Chondrocyte (in vitro differentiated cells): ENCODE measurements around the gene TBC1D14. TPM values are rescaled to one million over a fixed set of nuclear protein-coding genes. Genes with fewer than 3 reads are reported as not detected.

ENCODE experiments used
- DNase-seq: peaks from one replicate; pipeline ENCODE4 v3.0.0; 2021; ENCODE audit warnings: mixed read lengths, low spot score
- H3K27ac Mint-ChIP-seq: one replicate; pipeline ENCODE4 v1.8.0; 2021; ENCODE audit warnings: mild to moderate bottlenecking, moderate library complexity, mixed read lengths; ENCODE audit not compliant: unreplicated experiment
- H3K27me3 Mint-ChIP-seq: 2 replicates; pipeline ENCODE4 v1.8.0; 2021; ENCODE audit warnings: low read depth, mixed read lengths
- H3K36me3 Mint-ChIP-seq: 2 replicates; pipeline ENCODE4 v1.8.0; 2021; ENCODE audit warnings: low read depth, mixed read lengths
- H3K4me1 Mint-ChIP-seq: 2 replicates; pipeline ENCODE4 v1.8.0; 2021; ENCODE audit warnings: low read depth, mild to moderate bottlenecking, mixed read lengths
- H3K4me3 Mint-ChIP-seq: one replicate; pipeline ENCODE4 v1.8.0; 2021; ENCODE audit warnings: mild to moderate bottlenecking, moderate library complexity, mixed read lengths; ENCODE audit not compliant: unreplicated experiment
- H3K9me3 Mint-ChIP-seq: 2 replicates; pipeline ENCODE4 v1.8.0; 2021; ENCODE audit warnings: low read depth, mixed read lengths
- total RNA-seq: library from RNA; stranded (reverse); gene quantifications from 3 replicates; pipeline ENCODE4 v1.2.1, GENCODE V29; 2021
- TF ChIP-seq, protein P1 (sequence below): fragments of 200-600 bp; sonication (generic); IDR thresholded peaks from 2 replicates; pipeline ENCODE4 v1.5.0; 2021; ENCODE audit warnings: antibody characterized with exemption, mild to moderate bottlenecking, moderate library complexity

Gene TBC1D14
- total RNA-seq, 1 donor from 2014 or later, result 25.2 TPM

DNA sequence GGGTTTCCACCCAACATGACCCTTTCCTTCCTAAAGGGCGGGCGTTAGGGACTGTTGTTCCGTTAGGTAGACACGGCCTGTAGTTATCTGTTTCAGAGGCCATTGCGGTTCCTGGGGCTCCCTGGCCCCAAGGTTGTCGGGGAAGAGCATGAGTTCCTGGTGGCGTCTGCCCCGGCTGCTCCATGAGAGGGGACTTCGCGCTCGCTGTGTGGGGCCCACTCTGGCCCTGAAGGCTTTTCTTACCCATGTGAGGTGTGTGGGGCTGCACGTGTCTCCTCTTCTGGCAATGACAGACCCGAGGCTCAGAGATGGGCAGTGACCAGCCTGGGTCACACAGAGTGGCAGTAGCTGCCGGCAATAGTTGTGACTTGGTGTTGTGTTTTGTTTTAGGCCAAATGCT, 142.7 kb downstream of the TBC1D14 start:
- Mint-ChIP-seq H3K4me3 (no peak overlapping the region), H3K36me3 (peaks cover 9% of the 10 kb centered on the region), H3K4me1 (peaks cover 6% of the 10 kb centered on the region), H3K27me3 (no peaks in the 10 kb centered on the region), H3K27ac (no peak overlapping the region), H3K9me3 (no peaks in the 10 kb centered on the region)
- TF ChIP-seq, protein P1, sequence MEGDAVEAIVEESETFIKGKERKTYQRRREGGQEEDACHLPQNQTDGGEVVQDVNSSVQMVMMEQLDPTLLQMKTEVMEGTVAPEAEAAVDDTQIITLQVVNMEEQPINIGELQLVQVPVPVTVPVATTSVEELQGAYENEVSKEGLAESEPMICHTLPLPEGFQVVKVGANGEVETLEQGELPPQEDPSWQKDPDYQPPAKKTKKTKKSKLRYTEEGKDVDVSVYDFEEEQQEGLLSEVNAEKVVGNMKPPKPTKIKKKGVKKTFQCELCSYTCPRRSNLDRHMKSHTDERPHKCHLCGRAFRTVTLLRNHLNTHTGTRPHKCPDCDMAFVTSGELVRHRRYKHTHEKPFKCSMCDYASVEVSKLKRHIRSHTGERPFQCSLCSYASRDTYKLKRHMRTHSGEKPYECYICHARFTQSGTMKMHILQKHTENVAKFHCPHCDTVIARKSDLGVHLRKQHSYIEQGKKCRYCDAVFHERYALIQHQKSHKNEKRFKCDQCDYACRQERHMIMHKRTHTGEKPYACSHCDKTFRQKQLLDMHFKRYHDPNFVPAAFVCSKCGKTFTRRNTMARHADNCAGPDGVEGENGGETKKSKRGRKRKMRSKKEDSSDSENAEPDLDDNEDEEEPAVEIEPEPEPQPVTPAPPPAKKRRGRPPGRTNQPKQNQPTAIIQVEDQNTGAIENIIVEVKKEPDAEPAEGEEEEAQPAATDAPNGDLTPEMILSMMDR, result no peak
- no peak for DNase-seq

DNA sequence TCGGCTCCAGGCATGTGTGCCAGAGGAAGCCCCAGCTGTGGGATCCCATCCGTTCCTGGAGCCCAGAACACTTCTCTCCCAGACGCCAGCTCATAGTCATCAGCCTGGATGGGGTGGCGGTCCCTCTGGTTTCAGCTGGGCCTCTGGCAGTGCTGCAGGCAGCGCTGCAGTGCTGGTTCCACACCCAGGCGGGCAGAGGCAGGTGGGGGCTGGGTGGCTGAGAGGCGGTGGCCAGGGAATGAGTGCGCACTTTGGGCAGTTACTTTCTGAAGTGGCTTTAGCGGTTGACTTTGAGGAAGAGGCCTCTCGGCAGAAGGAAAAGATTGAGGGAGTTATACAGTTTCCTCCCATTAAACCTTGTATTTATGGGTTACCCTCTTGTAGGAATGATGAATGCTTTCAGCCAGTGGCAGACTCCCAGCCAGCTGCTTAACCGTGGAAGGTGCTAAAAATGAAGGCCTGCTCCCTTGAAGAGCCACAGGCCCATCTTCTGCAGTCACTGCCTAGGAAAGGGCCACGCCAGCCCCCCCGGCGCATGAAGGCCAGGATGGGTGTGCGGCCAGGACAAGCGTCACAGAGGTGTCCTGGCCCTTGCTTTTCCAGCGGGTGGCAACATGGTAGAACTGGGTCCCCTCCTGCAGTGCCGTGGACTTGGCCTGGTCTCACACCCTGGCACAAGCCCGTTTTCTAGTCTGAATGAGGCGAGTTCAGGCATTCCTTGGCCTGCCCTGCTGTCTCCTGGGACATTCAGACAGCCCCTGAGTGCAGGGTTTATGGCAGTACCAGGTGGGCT, 143.5 kb downstream of the TBC1D14 start:
- DNase-seq, result no peak
- Mint-ChIP-seq H3K4me1 (peaks cover 6% of the 10 kb centered on the region), H3K27ac (peak overlapping the region; percentile 22), H3K9me3 (no peaks in the 10 kb centered on the region), H3K4me3 (no peak overlapping the region), H3K27me3 (no peaks in the 10 kb centered on the region), H3K36me3 (peaks cover 11% of the 10 kb centered on the region)
- TF ChIP-seq, protein P1, result no peak

DNA sequence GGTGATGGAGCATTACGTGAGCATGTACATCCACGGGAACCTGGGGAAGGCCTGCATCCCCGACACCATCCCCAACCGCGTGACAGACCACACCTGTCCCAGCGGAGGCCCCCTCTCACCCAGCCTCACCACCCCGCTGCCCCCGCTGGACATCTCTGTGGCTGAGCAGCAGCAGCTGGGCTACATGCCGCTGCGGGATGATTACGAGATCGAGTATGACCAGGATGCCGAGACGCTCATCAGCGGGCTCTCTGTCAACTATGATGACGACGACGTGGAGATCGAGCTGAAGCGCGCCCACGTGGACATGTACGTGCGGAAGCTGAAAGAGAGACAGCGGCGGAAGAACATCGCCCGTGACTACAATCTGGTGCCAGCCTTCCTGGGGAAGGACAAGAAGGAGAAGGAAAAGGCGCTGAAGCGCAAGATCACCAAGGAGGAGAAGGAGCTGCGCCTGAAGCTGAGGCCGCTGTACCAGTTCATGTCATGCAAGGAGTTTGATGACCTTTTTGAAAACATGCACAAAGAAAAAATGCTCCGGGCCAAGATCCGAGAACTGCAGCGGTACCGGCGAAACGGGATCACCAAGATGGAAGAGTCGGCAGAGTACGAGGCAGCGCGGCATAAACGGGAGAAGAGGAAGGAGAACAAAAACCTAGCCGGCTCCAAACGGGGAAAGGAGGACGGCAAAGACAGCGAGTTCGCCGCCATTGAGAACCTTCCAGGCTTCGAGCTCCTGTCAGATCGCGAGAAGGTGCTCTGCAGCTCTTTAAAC, 144.7 kb downstream of the TBC1D14 start:
- Mint-ChIP-seq H3K4me1 (peaks cover 6% of the 10 kb centered on the region), H3K36me3 (peaks cover 11% of the 10 kb centered on the region), H3K27ac (no peak overlapping the region), H3K9me3 (no peaks in the 10 kb centered on the region), H3K4me3 (no peak overlapping the region), H3K27me3 (no peaks in the 10 kb centered on the region)
- TF ChIP-seq, protein P1, result no peak
- DNase-seq, result no peak

DNA sequence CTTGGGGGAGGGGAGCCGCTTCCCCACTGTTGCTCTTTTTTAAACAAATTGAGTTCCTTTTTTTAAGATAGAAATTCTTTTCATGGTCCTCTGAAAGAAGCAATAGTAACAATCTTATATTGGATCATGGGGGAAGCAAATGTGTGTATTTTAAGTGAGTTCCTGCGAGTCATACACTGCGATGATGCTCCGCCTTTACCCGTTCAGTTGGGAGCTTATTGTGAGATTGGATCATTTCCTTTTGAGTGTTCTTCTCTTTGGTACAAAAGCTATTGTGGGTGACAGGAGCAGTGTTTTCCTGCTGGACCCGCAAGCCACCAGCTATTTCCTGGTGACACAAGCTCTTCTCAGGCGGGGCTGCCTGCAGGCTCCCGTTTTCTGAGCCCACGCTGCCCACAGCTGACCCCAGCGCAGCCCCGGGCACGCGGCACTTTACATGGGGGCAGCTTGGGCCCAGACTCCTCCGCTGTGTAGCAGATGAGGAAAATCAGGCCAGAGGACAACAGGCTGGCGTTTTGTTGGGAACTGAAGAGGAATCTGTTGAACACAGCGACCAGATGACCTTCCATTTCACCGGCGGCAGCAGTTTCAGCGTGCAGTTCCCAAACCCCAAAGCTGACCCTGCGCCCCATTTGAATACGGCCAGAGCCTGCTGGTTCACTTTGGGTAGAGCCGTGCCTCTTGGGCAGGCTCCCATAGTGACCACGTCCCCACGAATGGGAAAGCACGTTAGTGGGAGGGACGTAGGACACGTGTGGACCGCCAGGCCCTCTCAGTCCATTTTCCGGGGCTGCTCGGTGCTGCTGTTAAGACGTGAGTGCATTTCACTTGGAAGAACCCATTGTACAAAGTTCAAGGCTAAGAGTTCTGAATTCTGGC, 145.7 kb downstream of the TBC1D14 start:
- no peaks in the 10 kb centered on the region for H3K9me3 Mint-ChIP-seq
- no peaks in the 10 kb centered on the region for H3K27me3 Mint-ChIP-seq
- H3K36me3 Mint-ChIP-seq, result peaks cover 12% of the 10 kb centered on the region
- TF ChIP-seq, protein P1, result no peak
- peaks cover 6% of the 10 kb centered on the region for H3K4me1 Mint-ChIP-seq
- H3K27ac Mint-ChIP-seq, result no peak overlapping the region
- no peak overlapping the region for H3K4me3 Mint-ChIP-seq
- no peak for DNase-seq

DNA sequence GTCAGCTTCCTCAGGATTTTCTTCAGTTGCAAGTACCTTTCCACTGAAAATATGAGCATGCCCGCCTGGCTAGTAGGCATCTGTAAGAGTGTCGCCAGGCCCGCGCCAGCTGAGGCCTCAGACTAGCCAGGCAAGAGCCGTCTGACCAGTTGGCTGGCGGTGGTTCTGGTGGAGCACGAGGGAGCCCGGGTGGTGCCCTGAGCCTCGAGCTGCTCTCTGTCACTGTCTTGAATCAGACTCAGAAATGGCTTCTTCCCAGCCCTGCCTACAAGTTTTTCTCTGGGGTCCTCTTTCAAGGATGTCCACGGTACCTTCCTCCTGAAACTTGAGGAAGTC, 146.3 kb downstream of the TBC1D14 start:
- Mint-ChIP-seq H3K4me1 (peaks cover 6% of the 10 kb centered on the region), H3K9me3 (no peaks in the 10 kb centered on the region), H3K36me3 (peaks cover 12% of the 10 kb centered on the region), H3K4me3 (no peak overlapping the region), H3K27me3 (no peaks in the 10 kb centered on the region), H3K27ac (no peak overlapping the region)
- TF ChIP-seq, protein P1, result no peak
- no peak for DNase-seq
